PC-9 (cell line): ENCODE measurements around the gene ATXN7L2. TPM values are rescaled to one million over a fixed set of nuclear protein-coding genes. Genes with fewer than 3 reads are reported as not detected.

Experiments
- Bru-seq: library from RNA; stranded (reverse); fragments of 400-500 nt; gene quantifications from one replicate; lab custom pipeline; 2021; lab: Mats Ljungman, UMichigan
- BruChase-seq, 2 experiments: library from RNA; stranded (reverse); fragments of 400-500 nt; gene quantifications; one replicate each; lab custom pipeline; 2021; lab: Mats Ljungman, UMichigan
- BruUV-seq: library from RNA; stranded (reverse); fragments of 400-500 nt; replicated peaks from 2 replicates; lab custom pipeline; 2021; lab: Mats Ljungman, UMichigan
- CTCF ChIA-PET: fragments of 300-600 bp; sonication (Branson Sonifier 250); formaldehyde crosslinking; loops from one replicate; lab custom pipeline; 2022; ENCODE audit warnings: antibody characterized with exemption; lab: Charles Lee
- POLR2A ChIA-PET: fragments of 300-600 bp; sonication (Branson Sonifier 250); formaldehyde crosslinking; loops from one replicate; lab custom pipeline; 2022; ENCODE audit warnings: antibody characterized with exemption; ENCODE audit not compliant: unreplicated experiment; lab: Charles Lee
- DNase-seq, 2 experiments: peaks; one replicate each; pipeline versions ENCODE4 v3.0.0 to v3.0.0-alpha.2; 2015 to 2022; ENCODE audit warnings: mixed read lengths in 1 of 2
- H2AFZ ChIP-seq: fragments of 200-600 bp; sonication (generic); 2 replicates; pipeline ENCODE4 v1.8.1; 2017; ENCODE audit warnings: antibody characterized with exemption
- H3F3A ChIP-seq: fragments of 200-600 bp; sonication (generic); 2 replicates; pipeline ENCODE4 v1.8.1; 2017; ENCODE audit warnings: antibody characterized with exemption, mild to moderate bottlenecking, low read depth; ENCODE audit not compliant: insufficient read depth
- H3K27ac ChIP-seq: fragments of 200-600 bp; sonication (generic); 2 replicates; pipeline ENCODE4 v1.6.1; 2016; ENCODE audit warnings: mixed run types
- H3K27me3 ChIP-seq: fragments of 200-600 bp; sonication (generic); 2 replicates; pipeline ENCODE4 v1.6.1; 2016; ENCODE audit warnings: low read depth, mixed run types; ENCODE audit not compliant: insufficient read depth
- H3K36me3 ChIP-seq: fragments of 200-600 bp; sonication (generic); 2 replicates; pipeline ENCODE4 v1.6.1; 2016; ENCODE audit warnings: low read depth, mixed run types
- H3K4me1 ChIP-seq: fragments of 200-600 bp; sonication (generic); replicated peaks from 2 replicates; pipeline ENCODE4 v1.6.1; 2016; ENCODE audit warnings: mixed run types; ENCODE audit not compliant: insufficient read depth
- H3K4me2 ChIP-seq: fragments of 200-600 bp; sonication (generic); 2 replicates; pipeline ENCODE4 v1.6.1; 2017; ENCODE audit warnings: mixed run types
- H3K4me3 ChIP-seq: fragments of 200-600 bp; sonication (generic); 2 replicates; pipeline ENCODE4 v1.6.1; 2016; ENCODE audit warnings: mixed run types
- H3K79me2 ChIP-seq: fragments of 200-600 bp; sonication (generic); 2 replicates; pipeline ENCODE4 v1.6.1; 2017; ENCODE audit warnings: low read depth, mixed run types
- H3K9me2 ChIP-seq: fragments of 200-600 bp; sonication (generic); 2 replicates; pipeline ENCODE4 v1.8.1; 2017; ENCODE audit warnings: mild to moderate bottlenecking; ENCODE audit not compliant: insufficient read depth
- H3K9me3 ChIP-seq: fragments of 200-600 bp; sonication (generic); 2 replicates; pipeline ENCODE4 v1.8.1; 2016; ENCODE audit warnings: low read depth; ENCODE audit not compliant: insufficient read depth
- H4K20me1 ChIP-seq: fragments of 200-600 bp; sonication (generic); 2 replicates; pipeline ENCODE4 v1.8.1; 2017; ENCODE audit not compliant: insufficient read depth
- CTCF ChIP-seq: fragments of 200-600 bp; sonication (generic); conservative IDR thresholded peaks from 2 replicates; pipeline ENCODE4 v1.6.1; 2017; ENCODE audit warnings: mixed run types, antibody characterized with exemption, mild to moderate bottlenecking, moderate library complexity
- EZH2 ChIP-seq: fragments of 200-600 bp; sonication (generic); IDR thresholded peaks from 2 replicates; pipeline ENCODE4 v1.8.0; 2017; ENCODE audit warnings: antibody characterized with exemption, low read depth
- intact Hi-C: fragments of 100-400 bp; cut with micrococcal nuclease; formaldehyde crosslinking; loops from one replicate; pipeline ENCODE4 v1.10.0; 2022; ENCODE audit not compliant: unreplicated experiment
- long read RNA-seq: library from polyadenylated mRNA; stranded (forward); transcript quantifications from one replicate; pipeline ENCODE4 v2.0.0, GENCODE V29; 2022
- total RNA-seq: library from RNA; stranded (reverse); gene quantifications from 2 replicates; pipeline ENCODE4 v1.2.3, GENCODE V29; 2021

Gene ATXN7L2
- total RNA-seq (4.7 and 5.7 TPM in 2 replicates), Bru-seq, nascent RNA (percentile 58 among the genes with signal in this experiment), BruChase-seq, experiment 1, labeled RNA remaining after a 2-hour chase (percentile 54 among the genes with signal in this experiment), BruChase-seq, experiment 2, labeled RNA remaining after a 6-hour chase (percentile 73 among the genes with signal in this experiment)
- long read RNA-seq, partial matches to known transcripts: 3 of 6 reads
- long read RNA-seq, other reads (novel, unspliced or antisense): 3 of 6 reads

GRCh38 chr1:109483672-109484518, at the start of gene ATXN7L2:
ATXN7L2 (plus strand) TSS chr1:109483905; CDS start chr1:109483954, 49 bp downstream.
- Histone ChIP-seq H3K79me2 (no peaks in the 10 kb centered on the region), H3F3A (no peaks in the 10 kb centered on the region)
- POLR2A ChIA-PET: interaction anchor here (0.6 kb wide), 2 partner anchors 166 to 899 kb away, joined by 3 to 9 read pairs; no protein-coding TSS in a partner anchor

GRCh38 chr1:109434484-109434883, 49.2 kb upstream of the ATXN7L2 start:
- no peaks in the 10 kb centered on the region for H3K79me2 ChIP-seq
- H3K9me2 ChIP-seq: no peaks in the 10 kb centered on the region
- H3K27me3 ChIP-seq: no peaks in the 10 kb centered on the region
- intact Hi-C loops: no loop called here
- CTCF ChIA-PET: no interaction called here
- no peak overlapping the region for H3K4me2 ChIP-seq
- H3K36me3 ChIP-seq: no peaks in the 10 kb centered on the region
- no TSS peak for BruUV-seq
- POLR2A ChIA-PET: no interaction called here
- DNase-seq: peak in 1 of 2 experiments; percentile 21
- H3K4me3 ChIP-seq: no peak overlapping the region
- no peak overlapping the region for H3K27ac ChIP-seq
- no peak overlapping the region for H2AFZ ChIP-seq
- H4K20me1 ChIP-seq: no peaks in the 10 kb centered on the region
- TF ChIP-seq EZH2 (no peak), CTCF (no peak)
- no peaks in the 10 kb centered on the region for H3K9me3 ChIP-seq
- peaks cover 12% of the 10 kb centered on the region for H3K4me1 ChIP-seq
- no peaks in the 10 kb centered on the region for H3F3A ChIP-seq

More at GRCh38 chr1:109483672-109484518, at the start of gene ATXN7L2:
- H3K4me3 ChIP-seq: peak within 1 kb of the TSS; percentile 68
- intact Hi-C loops: loop anchor here (1.0 kb wide), 2 partner anchors 25 to 58 kb away; partner anchors contain the start of genes AMIGO1 and PSMA5
- H3K27ac ChIP-seq: peak within 1 kb of the TSS; percentile 63
- H3K4me1 ChIP-seq: peaks cover 11% of the 10 kb centered on the region
- DNase-seq: peak; percentile 75 to 87
- TF ChIP-seq CTCF (no peak), EZH2 (no peak)
- H3K4me2 ChIP-seq: peak within 1 kb of the TSS; percentile 90
- no peaks in the 10 kb centered on the region for H4K20me1 ChIP-seq
- H3K9me2 ChIP-seq: no peaks in the 10 kb centered on the region
- no peaks in the 10 kb centered on the region for H3K9me3 ChIP-seq
- BruUV-seq: no TSS peak
- CTCF ChIA-PET: interaction anchor here (0.6 to 0.8 kb wide), 3 partner anchors 13 to 209 kb away, joined by 4 to 9 read pairs (median 5); no protein-coding TSS in a partner anchor
- no peaks in the 10 kb centered on the region for H3K36me3 ChIP-seq
- peaks cover 37% of the 10 kb centered on the region for H3K27me3 ChIP-seq
- H2AFZ ChIP-seq: peak within 1 kb of the TSS; percentile 91

- Histone ChIP-seq H3K4me1 (peaks cover 18% of the 10 kb centered on the region), H3K79me2 (no peaks in the 10 kb centered on the region), H3K4me3 (no peak overlapping the region), H3K27ac (no peak overlapping the region), H4K20me1 (no peaks in the 10 kb centered on the region), H3K4me2 (no peak overlapping the region), H3K9me3 (0 out of 2 replicates have a peak, but pooled peaks cover 7% of the 10 kb centered on the region), H3K9me2 (no peaks in the 10 kb centered on the region), H3K36me3 (no peaks in the 10 kb centered on the region), H3F3A (no peaks in the 10 kb centered on the region), H2AFZ (no peak overlapping the region), H3K27me3 (peaks cover 9% of the 10 kb centered on the region; the same call in 1 of the 2 replicates)
- ChIA-PET CTCF (no interaction called here), POLR2A (no interaction called here)
- TF ChIP-seq CTCF (no peak), EZH2 (no peak)
- peak in 1 of 2 experiments; percentile 54 for DNase-seq
- BruUV-seq: no TSS peak
- intact Hi-C loops: no loop called here
Measured at GRCh38 chr1:109438798-109439297, 44.9 kb upstream of the ATXN7L2 start.
